HEK293 (cell line): ENCODE results near the gene ALS2.

Experiments used
- CTCF ChIA-PET: fragments of 350-600 bp; formaldehyde crosslinking; extraction: SDS; loops from one replicate; lab custom pipeline; 2021; ENCODE audit warnings: antibody characterized with exemption; lab: Yijun Ruan, JAX
- POLR2A ChIA-PET: fragments of 300-600 bp; formaldehyde crosslinking; extraction: SDS; loops from one replicate; lab custom pipeline; 2020; ENCODE audit warnings: antibody characterized with exemption, inconsistent platforms; lab: Yijun Ruan, JAX
- H3K27ac ChIP-seq: fragments of 200-500 bp; sonication (Bioruptor generic); 2 replicates; pipeline ENCODE4 v1.5.1; 2014; ENCODE audit warnings: low read depth, low read length, control low read depth, inconsistent platforms; ENCODE audit errors: extremely low read depth
- H3K36me3 ChIP-seq, 2 experiments: fragments of 200-500 bp in 1 of 2; sonication (Bioruptor generic) in 1 of 2; 1 replicate in 1 of 2; 2 replicates in 1 of 2; pipeline ENCODE4 v1.5.1; 2014 to 2017; ENCODE audit warnings: inconsistent platforms in 2 of 2, low read length in 2 of 2; ENCODE audit not compliant: control insufficient read depth in 2 of 2, insufficient read depth in 1 of 2
- H3K4me1 ChIP-seq: fragments of 200-500 bp; sonication (Bioruptor generic); 2 replicates; pipeline ENCODE4 v1.5.1; 2014; ENCODE audit warnings: mild to moderate bottlenecking, low read length, inconsistent platforms; ENCODE audit not compliant: control insufficient read depth, insufficient read depth
- H3K4me3 ChIP-seq: 2 replicates; pipeline ENCODE4 v1.5.1; 2011; ENCODE audit warnings: low read depth, mild to moderate bottlenecking, control low read depth, low read length, moderate library complexity
- H3K9me3 ChIP-seq: fragments of 200-500 bp; sonication (Bioruptor generic); 2 replicates; pipeline ENCODE4 v1.5.1; 2014; ENCODE audit warnings: low read depth, low read length, inconsistent platforms; ENCODE audit not compliant: control insufficient read depth, insufficient read depth
- EGR2 ChIP-seq: fragments of 450-650 bp; formaldehyde crosslinking; IDR thresholded peaks from 2 replicates; pipeline ENCODE4 v1.5.1; 2016; ENCODE audit warnings: low read depth, missing biosample characterization, missing genetic modification characterization
- GLI4 ChIP-seq: fragments of 450-650 bp; formaldehyde crosslinking; IDR thresholded peaks from 2 replicates; pipeline ENCODE4 v1.5.1; 2016; ENCODE audit warnings: missing biosample characterization, missing genetic modification characterization
- GLIS1 ChIP-seq: fragments of 450-650 bp; formaldehyde crosslinking; IDR thresholded peaks from 2 replicates; pipeline ENCODE4 v1.5.1; 2016; ENCODE audit warnings: missing biosample characterization, missing genetic modification characterization
- MZF1 ChIP-seq: fragments of 450-650 bp; formaldehyde crosslinking; IDR thresholded peaks from 2 replicates; pipeline ENCODE4 v1.5.1; 2017; ENCODE audit warnings: missing biosample characterization, missing genetic modification characterization, borderline replicate concordance
- PRDM1 ChIP-seq: fragments of 450-650 bp; formaldehyde crosslinking; IDR thresholded peaks from 2 replicates; pipeline ENCODE4; 2016; ENCODE audit warnings: missing biosample characterization, missing genetic modification characterization
- PRDM2 ChIP-seq: fragments of 450-650 bp; formaldehyde crosslinking; IDR thresholded peaks from 2 replicates; pipeline ENCODE4 v1.5.1; 2016; ENCODE audit warnings: missing biosample characterization, missing genetic modification characterization, borderline replicate concordance
- PRDM6 ChIP-seq: fragments of 450-650 bp; formaldehyde crosslinking; IDR thresholded peaks from 2 replicates; pipeline ENCODE4 v1.5.1; 2017; ENCODE audit warnings: missing biosample characterization, missing genetic modification characterization
- SCRT1 ChIP-seq: fragments of 450-650 bp; formaldehyde crosslinking; IDR thresholded peaks from 2 replicates; pipeline ENCODE4 v1.5.1; 2016; ENCODE audit warnings: missing biosample characterization, missing genetic modification characterization, borderline replicate concordance
- SCRT2 ChIP-seq: fragments of 450-650 bp; formaldehyde crosslinking; IDR thresholded peaks from 2 replicates; pipeline ENCODE4 v1.5.1; 2016; ENCODE audit warnings: missing biosample characterization, missing genetic modification characterization
- ZBTB44 ChIP-seq: fragments of 450-650 bp; IDR thresholded peaks from 2 replicates; pipeline ENCODE4 v1.5.1; 2018; ENCODE audit warnings: missing biosample characterization, mild to moderate bottlenecking, missing genetic modification characterization
- ZFHX2 ChIP-seq: fragments of 450-650 bp; formaldehyde crosslinking; conservative IDR thresholded peaks from 2 replicates; pipeline ENCODE4 v1.5.1; 2016; ENCODE audit warnings: missing biosample characterization, missing genetic modification characterization
- ZNF155 ChIP-seq: fragments of 450-650 bp; formaldehyde crosslinking; IDR thresholded peaks from 2 replicates; pipeline ENCODE4 v1.5.1; 2016; ENCODE audit warnings: missing biosample characterization, missing genetic modification characterization
- ZNF24 ChIP-seq: fragments of 450-650 bp; formaldehyde crosslinking; IDR thresholded peaks from 2 replicates; pipeline ENCODE4 v1.5.1; 2016; ENCODE audit warnings: missing biosample characterization, missing genetic modification characterization
- ZNF571 ChIP-seq: fragments of 450-650 bp; formaldehyde crosslinking; IDR thresholded peaks from 2 replicates; pipeline ENCODE4 v1.5.0; 2017; ENCODE audit warnings: missing biosample characterization, missing genetic modification characterization
- ZNF670 ChIP-seq: fragments of 450-650 bp; formaldehyde crosslinking; IDR thresholded peaks from 2 replicates; pipeline ENCODE4 v1.5.1; 2016; ENCODE audit warnings: missing biosample characterization, missing genetic modification characterization, low read depth
- ZNF843 ChIP-seq: fragments of 450-650 bp; formaldehyde crosslinking; IDR thresholded peaks from 2 replicates; pipeline ENCODE4 v1.5.1; 2016; ENCODE audit warnings: missing biosample characterization, missing genetic modification characterization
- ZSCAN23 ChIP-seq: fragments of 450-650 bp; formaldehyde crosslinking; IDR thresholded peaks from 2 replicates; pipeline ENCODE4 v1.5.1; 2016; ENCODE audit warnings: missing biosample characterization, missing genetic modification characterization

Gene ALS2

GRCh38 chr2:201712726-201713125 is 68.0 kb downstream of the ALS2 start:
- TF ChIP-seq ZNF155 (tag by site-specific recombination): no peak
- peak; percentile 20; the same call in 1 of the 2 replicates for TF ChIP-seq PRDM1
- TF ChIP-seq, all 188 proteins: peak for 1
- POLR2A ChIA-PET: interaction anchor here (0.7 kb wide), 1 partner anchor 49 kb away, joined by 7 read pairs; no protein-coding TSS in a partner anchor

GRCh38 chr2:201709747-201710146 is 71.0 kb downstream of the ALS2 start:
- ChIA-PET POLR2A (no interaction called here), CTCF (interaction anchor here (1.3 kb wide), 1 partner anchor 477 kb away, joined by 3 read pairs; no protein-coding TSS in a partner anchor)
- H3K4me3 ChIP-seq: no peak overlapping the region
- H3K36me3 ChIP-seq: peaks cover 19 to 80% of the 10 kb centered on the region in 2 experiments
- H3K9me3 ChIP-seq: no peaks in the 10 kb centered on the region
- TF ChIP-seq MZF1 (no peak), ZNF24 (no peak), ZNF571 (no peak), GLI4 (no peak), EGR2 (tag by site-specific recombination) (peak; percentile 69), ZFHX2 (tag by site-specific recombination) (peak; percentile 80), ZSCAN23 (tag by site-specific recombination) (no peak), GLIS1 (tag by site-specific recombination) (peak; percentile 20; the same call in 1 of the 2 replicates), ZBTB44 (peak; percentile 94), PRDM6 (peak; percentile 61), PRDM2 (tag by site-specific recombination) (no peak), ZNF670 (tag by site-specific recombination) (no peak), SCRT1 (tag by site-specific recombination) (peak; percentile 78), SCRT2 (tag by site-specific recombination) (peak; percentile 77), ZNF843 (tag by site-specific recombination) (peak; percentile 50; the same call in 1 of the 2 replicates)
- TF ChIP-seq, all 188 proteins: peak for 8
- Histone ChIP-seq H3K4me1 (peaks cover 4% of the 10 kb centered on the region; the same call in 1 of the 2 replicates), H3K27ac (no peak overlapping the region)

More at GRCh38 chr2:201712726-201713125, 68.0 kb downstream of the ALS2 start:
- H3K36me3 ChIP-seq: peaks cover 11 to 81% of the 10 kb centered on the region in 2 experiments
- no peak overlapping the region for H3K27ac ChIP-seq
- H3K4me3 ChIP-seq: no peak overlapping the region
- no peaks in the 10 kb centered on the region for H3K9me3 ChIP-seq
- H3K4me1 ChIP-seq: peaks cover 4% of the 10 kb centered on the region; the same call in 1 of the 2 replicates
- CTCF ChIA-PET: interaction anchor here (1.3 kb wide), 1 partner anchor 17 kb away, joined by 4 read pairs; no protein-coding TSS in a partner anchor
